A673 (cell line): ENCODE results near the gene RRP1. TPM values are rescaled to one million over a fixed set of nuclear protein-coding genes. Genes with fewer than 3 reads are reported as not detected.

Experiments
- BruUV-seq: library from RNA; stranded (reverse); fragments of 400-500 nt; replicated peaks from 2 replicates; lab custom pipeline; 2021; lab: Mats Ljungman, UMichigan
- CTCF ChIA-PET: fragments of 300-600 bp; sonication (Branson Sonifier 250); formaldehyde crosslinking; loops from one replicate; lab custom pipeline; 2022; ENCODE audit warnings: antibody characterized with exemption; lab: Charles Lee
- POLR2A ChIA-PET: fragments of 300-600 bp; sonication (Branson Sonifier 250); formaldehyde crosslinking; loops from one replicate; lab custom pipeline; 2022; ENCODE audit warnings: antibody characterized with exemption; ENCODE audit not compliant: low non-redundant PET; lab: Charles Lee
- DNase-seq: peaks from one replicate; pipeline ENCODE4 v3.0.0-alpha.2; 2015; ENCODE audit warnings: low spot score
- H3K27ac ChIP-seq: fragments of 200-600 bp; sonication (generic); 2 replicates; pipeline ENCODE4 v1.5.1; 2016; ENCODE audit warnings: mixed run types, low read depth, mild to moderate bottlenecking, mixed read lengths, antibody characterized with exemption, low read length; ENCODE audit not compliant: poor library complexity, severe bottlenecking
- H3K27me3 ChIP-seq: fragments of 200-600 bp; sonication (generic); replicated peaks from 2 replicates; pipeline ENCODE4 v1.6.1; 2017; ENCODE audit warnings: mixed run types, low read depth, mild to moderate bottlenecking, mixed read lengths, antibody characterized with exemption, low read length; ENCODE audit not compliant: insufficient read depth, poor library complexity
- H3K36me3 ChIP-seq: fragments of 200-600 bp; sonication (generic); 2 replicates; pipeline ENCODE4 v1.6.1; 2016; ENCODE audit warnings: mixed run types, mild to moderate bottlenecking, mixed read lengths, antibody characterized with exemption, low read length; ENCODE audit not compliant: insufficient read depth, poor library complexity, severe bottlenecking
- H3K4me1 ChIP-seq: fragments of 200-600 bp; sonication (generic); 2 replicates; pipeline ENCODE4 v1.6.1; 2017; ENCODE audit warnings: mixed run types, mild to moderate bottlenecking, mixed read lengths, antibody characterized with exemption, low read length; ENCODE audit not compliant: insufficient read depth, poor library complexity, severe bottlenecking
- H3K4me3 ChIP-seq: fragments of 200-600 bp; sonication (generic); 2 replicates; pipeline ENCODE4 v1.5.1; 2016; ENCODE audit warnings: low read depth, mixed run types, mild to moderate bottlenecking, mixed read lengths, low read length; ENCODE audit not compliant: poor library complexity, severe bottlenecking
- H3K9me3 ChIP-seq: fragments of 200-600 bp; sonication (generic); 2 replicates; pipeline ENCODE4 v1.6.1; 2016; ENCODE audit warnings: mixed run types, low read depth, mild to moderate bottlenecking, mixed read lengths, antibody characterized with exemption, low read length; ENCODE audit not compliant: poor library complexity, severe bottlenecking
- CTCF ChIP-seq: fragments of 300-800, 200-600 bp; sonication (generic); conservative IDR thresholded peaks from 2 replicates; pipeline ENCODE4 v1.5.1; 2017; ENCODE audit warnings: low read depth, mild to moderate bottlenecking, antibody characterized with exemption, low read length, moderate library complexity, mixed read lengths
- EZH2 ChIP-seq: fragments of 200-600 bp; sonication (generic); IDR thresholded peaks from 2 replicates; pipeline ENCODE4 v1.6.1; 2017; ENCODE audit warnings: borderline replicate concordance, low read depth, mild to moderate bottlenecking, mixed read lengths, antibody characterized with exemption, low read length; ENCODE audit not compliant: poor library complexity, severe bottlenecking
- intact Hi-C: fragments of 100-400 bp; cut with micrococcal nuclease; formaldehyde crosslinking; loops from one replicate; pipeline ENCODE4 v1.10.0; 2022; ENCODE audit not compliant: unreplicated experiment
- total RNA-seq: library from RNA; stranded (reverse); gene quantifications from 2 replicates; pipeline ENCODE4 v1.2.3, GENCODE V29; 2021

Gene RRP1
- total RNA-seq, 1 experiment from 2014 or later: 86.4 TPM

GRCh38 chr21:43744725-43745124 lies 44.7 kb upstream of the RRP1 start:
- Histone ChIP-seq H3K36me3 (no peaks in the 10 kb centered on the region), H3K27ac (no peak overlapping the region), H3K4me1 (no peaks in the 10 kb centered on the region), H3K4me3 (no peak overlapping the region), H3K27me3 (no peaks in the 10 kb centered on the region), H3K9me3 (no peaks in the 10 kb centered on the region)
- ChIA-PET CTCF (no interaction called here), POLR2A (no interaction called here)
- BruUV-seq: no TSS peak
- TF ChIP-seq CTCF: no peak
- TF ChIP-seq EZH2: no peak
- intact Hi-C loops: no loop called here
- no peak for DNase-seq

GRCh38 chr21:43745772-43746517 lies 43.4 kb upstream of the RRP1 start:
- no TSS peak for BruUV-seq
- Histone ChIP-seq H3K4me1 (no peaks in the 10 kb centered on the region), H3K9me3 (no peaks in the 10 kb centered on the region), H3K27me3 (no peaks in the 10 kb centered on the region), H3K27ac (no peak overlapping the region), H3K4me3 (no peak overlapping the region), H3K36me3 (peaks cover 9% of the 10 kb centered on the region)
- POLR2A ChIA-PET: no interaction called here
- DNase-seq: no peak
- intact Hi-C loops: no loop called here
- TF ChIP-seq CTCF: no peak
- no peak for TF ChIP-seq EZH2
- CTCF ChIA-PET: no interaction called here

- DNase-seq: no peak
- no peak for TF ChIP-seq EZH2
- H3K36me3 ChIP-seq: peaks cover 9% of the 10 kb centered on the region
- H3K4me3 ChIP-seq: no peak overlapping the region
- ChIA-PET POLR2A (no interaction called here), CTCF (no interaction called here)
- BruUV-seq: no TSS peak
- H3K9me3 ChIP-seq: no peaks in the 10 kb centered on the region
- intact Hi-C loops: no loop called here
- no peaks in the 10 kb centered on the region for H3K4me1 ChIP-seq
- H3K27me3 ChIP-seq: no peaks in the 10 kb centered on the region
- H3K27ac ChIP-seq: no peak overlapping the region
These were observed 40.8 kb upstream of the RRP1 start for GRCh38 chr21:43748622-43749021.
